ENCODE measurements around the gene NOL4L. TPM values are rescaled to one million over a fixed set of nuclear protein-coding genes. Genes with fewer than 3 reads are reported as not detected.
A peak's percentile ranks its signal among the peaks of the same experiment; 100 is the strongest.

Gene NOL4L
- polyA plus RNA-seq, 1 donor (not counting 4 experiments of a cell fraction or from before 2014, with no cell fraction given): 1.0 TPM

GRCh38 chr20:32406701-32407100 lies 178.4 kb downstream of the NOL4L start:
- no peak overlapping the region for H3K4me3 ChIP-seq (ENCODE audit: control insufficient read depth in 2 of 3, extremely low read depth in 1 of 3, insufficient read depth in 2 of 3, low read depth in 1 of 3, low read length in 3 of 3)
- H3K9me1 ChIP-seq (ENCODE audit: control insufficient read depth, extremely low read depth, insufficient read depth, low read length): no peaks in the 10 kb centered on the region
- H3K4me1 ChIP-seq (ENCODE audit: control insufficient read depth, extremely low read depth, insufficient read depth, low read length): peaks cover 8% of the 10 kb centered on the region
- no peak overlapping the region for H3K9ac ChIP-seq (ENCODE audit: control insufficient read depth, extremely low read depth, insufficient read depth, low read length)
- dilution Hi-C loops (cut with MboI; ENCODE audit: extremely low pct_ligation_motif_present, low sequenced_read_pairs): no loop called here
- DNase-seq (ENCODE audit: low read depth, low spot score) (no peak), FAIRE-seq (no peak)
- no peaks in the 10 kb centered on the region for H4K20me1 ChIP-seq (ENCODE audit: control insufficient read depth, extremely low read depth, insufficient read depth, low read length)
- H3K9me3 ChIP-seq (ENCODE audit: control insufficient read depth, low read depth, low read length): no peaks in the 10 kb centered on the region
- no peak overlapping the region for H3K4me2 ChIP-seq (ENCODE audit: control insufficient read depth, extremely low read depth, insufficient read depth, low read depth, low read length)
- TF ChIP-seq CTCF (optimal IDR thresholded peaks at IDR 0.05 in 1 of 3, IDR thresholded peaks at IDR 0.05 in 1 of 3, conservative IDR thresholded peaks at IDR 0.05 in 1 of 3; ENCODE audit: extremely low read depth in 1 of 3, insufficient read depth in 2 of 3, low read length in 3 of 3): no peak
- no peak for TF ChIP-seq EZH2 (IDR thresholded peaks at IDR 0.05; ENCODE audit: low read length)
- peaks cover 2 to 4% of the 10 kb centered on the region in 2 experiments for H3K36me3 ChIP-seq (ENCODE audit: control insufficient read depth in 2 of 2, extremely low read depth in 1 of 2, insufficient read depth in 2 of 2, low read length in 2 of 2)
- H3K79me2 ChIP-seq (ENCODE audit: control insufficient read depth, insufficient read depth, low read length): peaks cover 22% of the 10 kb centered on the region
- H3K27ac ChIP-seq (ENCODE audit: control insufficient read depth, insufficient read depth, low read length): no peak overlapping the region
- no peaks in the 10 kb centered on the region for H3K27me3 ChIP-seq (ENCODE audit: control insufficient read depth, extremely low read depth, insufficient read depth, low read length)
- H2AFZ ChIP-seq (ENCODE audit: control insufficient read depth, low read length): no peak overlapping the region

GRCh38 chr20:32404017-32404416 lies 181.1 kb downstream of the NOL4L start:
- no peaks in the 10 kb centered on the region for H3K9me3 ChIP-seq (ENCODE audit: control insufficient read depth, low read depth, low read length)
- H3K4me2 ChIP-seq (ENCODE audit: control insufficient read depth, extremely low read depth, insufficient read depth, low read depth, low read length): peak overlapping the region; percentile 49
- H3K4me1 ChIP-seq (ENCODE audit: control insufficient read depth, extremely low read depth, insufficient read depth, low read length): peaks cover 8% of the 10 kb centered on the region
- no peak overlapping the region for H2AFZ ChIP-seq (ENCODE audit: control insufficient read depth, low read length)
- H3K79me2 ChIP-seq (ENCODE audit: control insufficient read depth, insufficient read depth, low read length): peaks cover 30% of the 10 kb centered on the region
- no peaks in the 10 kb centered on the region for H3K27me3 ChIP-seq (ENCODE audit: control insufficient read depth, extremely low read depth, insufficient read depth, low read length)
- no peak overlapping the region for H3K27ac ChIP-seq (ENCODE audit: control insufficient read depth, insufficient read depth, low read length)
- H3K36me3 ChIP-seq (ENCODE audit: control insufficient read depth in 2 of 2, extremely low read depth in 1 of 2, insufficient read depth in 2 of 2, low read length in 2 of 2): peaks cover 2 to 4% of the 10 kb centered on the region in 2 experiments
- TF ChIP-seq CTCF (optimal IDR thresholded peaks at IDR 0.05 in 1 of 3, IDR thresholded peaks at IDR 0.05 in 1 of 3, conservative IDR thresholded peaks at IDR 0.05 in 1 of 3; ENCODE audit: extremely low read depth in 1 of 3, insufficient read depth in 2 of 3, low read length in 3 of 3) (no peak), EZH2 (IDR thresholded peaks at IDR 0.05; ENCODE audit: low read length) (no peak)
- no peaks in the 10 kb centered on the region for H4K20me1 ChIP-seq (ENCODE audit: control insufficient read depth, extremely low read depth, insufficient read depth, low read length)
- no peak for FAIRE-seq
- no peak overlapping the region for H3K9ac ChIP-seq (ENCODE audit: control insufficient read depth, extremely low read depth, insufficient read depth, low read length)
- no peak for DNase-seq (ENCODE audit: low read depth, low spot score)
- no peak overlapping the region for H3K4me3 ChIP-seq (ENCODE audit: control insufficient read depth in 2 of 3, extremely low read depth in 1 of 3, insufficient read depth in 2 of 3, low read depth in 1 of 3, low read length in 3 of 3)
- dilution Hi-C loops (cut with MboI; ENCODE audit: extremely low pct_ligation_motif_present, low sequenced_read_pairs): no loop called here
- no peaks in the 10 kb centered on the region for H3K9me1 ChIP-seq (ENCODE audit: control insufficient read depth, extremely low read depth, insufficient read depth, low read length)

Measured in keratinocyte (primary cell).